HG03520 (cell line): ENCODE data around the gene OTX2.

Experiments
- ATAC-seq: cut with Tn5 transposase; IDR thresholded peaks from one replicate; pipeline ENCODE4 v1.9.1; 2021; ENCODE audit warnings: mild to moderate bottlenecking, moderate library complexity; ENCODE audit not compliant: unreplicated experiment

OTX2 gene

DNA sequence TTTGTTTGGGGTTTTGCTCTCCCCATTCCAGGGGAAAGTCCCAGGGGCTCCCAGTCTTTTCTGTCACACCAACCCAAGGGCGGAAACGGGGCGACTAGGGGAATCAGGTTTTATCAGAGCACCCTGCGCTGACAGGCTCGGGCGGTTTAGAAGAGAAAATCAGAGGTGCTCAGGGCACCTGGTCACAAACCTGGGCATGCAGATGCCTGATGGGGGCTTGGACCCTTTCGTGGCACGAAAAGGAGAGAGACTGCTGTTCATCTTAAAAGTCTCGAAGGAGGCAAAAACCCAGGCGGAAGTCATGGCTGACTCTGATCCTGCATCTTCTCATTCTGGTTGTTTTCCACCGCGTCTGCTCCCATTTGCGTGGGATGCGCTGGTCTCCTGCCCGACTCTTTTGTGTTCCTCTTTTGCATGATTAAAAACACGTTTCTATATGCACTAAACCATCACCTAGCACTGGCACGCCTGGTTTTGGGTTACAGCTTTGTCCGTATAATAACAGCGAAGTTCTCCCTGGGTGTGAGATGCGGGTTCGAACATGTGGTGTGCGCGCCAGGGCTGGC, 13.2 kb downstream of the OTX2 start:
- ATAC-seq: no peak

DNA sequence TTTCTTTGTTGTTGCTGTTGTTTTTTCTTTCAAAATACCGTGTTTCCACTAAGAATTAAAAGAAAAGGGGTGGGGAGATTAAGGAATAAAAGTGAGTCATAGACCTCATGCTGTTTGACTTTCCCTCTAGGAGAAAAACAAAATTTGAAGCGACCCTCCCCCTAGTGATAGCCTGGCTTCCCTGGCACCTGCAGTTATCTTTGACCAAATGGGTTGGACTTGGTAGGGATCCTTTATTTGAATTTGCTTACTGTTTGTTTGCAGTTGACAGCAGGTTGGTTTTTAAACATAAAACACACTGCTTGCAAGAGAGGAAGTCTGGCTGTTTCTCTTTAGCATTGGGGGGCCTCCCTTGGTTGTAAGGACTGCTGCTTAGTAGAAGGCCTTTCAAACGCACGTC, 14.0 kb downstream of the OTX2 start:
- ATAC-seq: no peak

DNA sequence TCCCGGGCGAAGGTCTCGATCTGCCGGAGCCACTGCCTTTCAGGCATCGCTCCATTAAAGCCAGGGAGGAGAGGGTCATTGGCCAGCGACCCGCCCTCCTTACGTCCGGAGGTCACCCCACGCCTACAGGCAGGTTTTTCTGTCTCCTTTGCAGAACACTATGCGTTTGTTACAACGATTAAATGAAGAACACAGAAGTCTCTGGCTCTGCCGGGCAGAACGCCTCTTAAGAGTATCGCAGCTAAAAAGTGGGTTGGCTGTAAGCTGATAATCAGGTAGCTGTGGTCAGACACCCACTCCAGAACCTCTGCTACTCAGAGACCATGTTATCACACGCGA, 15.0 kb downstream of the OTX2 start:
- no peak for ATAC-seq

GRCh38 chr14:56794557-56795283, 15.6 kb downstream of the OTX2 start:
- ATAC-seq: no peak

- ATAC-seq: no peak
These were observed 16.2 kb downstream of the OTX2 start for GRCh38 chr14:56794088-56794556.

DNA sequence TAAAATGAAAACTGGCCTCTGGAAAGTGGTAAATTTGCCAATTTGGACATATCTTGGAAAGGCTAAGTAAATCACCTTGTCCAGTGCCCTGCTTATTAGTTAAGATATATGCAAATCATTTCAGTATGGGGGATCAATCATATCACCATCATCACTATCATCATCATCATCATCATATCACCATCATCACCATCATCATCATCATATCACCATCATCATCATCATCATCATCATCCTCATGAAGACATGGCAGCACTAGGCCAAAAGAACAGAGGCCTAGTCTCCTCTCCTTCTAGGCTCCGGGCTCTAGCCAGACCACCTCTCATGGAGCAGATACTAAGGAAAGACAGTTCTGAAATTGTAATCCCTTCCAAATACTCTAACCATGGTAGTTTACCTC, 20.3 kb downstream of the OTX2 start:
- no peak for ATAC-seq

- no peak for ATAC-seq
These were observed 22.7 kb downstream of the OTX2 start for GRCh38 chr14:56787530-56787929.

- no peak for ATAC-seq
These were observed 27.6 kb downstream of the OTX2 start for GRCh38 chr14:56782711-56783110.

GRCh38 chr14:56774503-56774902, 35.8 kb downstream of the OTX2 start:
- no peak for ATAC-seq

DNA sequence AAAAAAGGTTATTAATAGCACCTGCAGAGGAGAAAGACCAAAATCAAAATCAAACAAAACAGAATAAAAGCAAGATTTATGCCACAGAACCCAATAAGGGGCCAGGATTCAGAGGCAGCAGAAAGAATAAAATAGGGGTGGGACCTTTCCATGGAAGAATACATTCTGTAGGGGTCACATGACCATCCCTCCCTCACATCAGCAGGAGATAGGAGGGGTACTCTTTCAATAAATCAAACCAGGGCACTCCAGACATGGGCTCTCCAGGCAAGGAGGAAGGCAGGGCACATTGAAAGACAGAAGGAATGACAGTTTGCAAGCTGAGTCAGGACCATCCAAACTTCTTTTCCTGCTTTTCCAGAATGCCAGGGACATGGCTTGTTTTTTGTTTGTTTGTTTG, 39.8 kb downstream of the OTX2 start:
- ATAC-seq: no peak

DNA sequence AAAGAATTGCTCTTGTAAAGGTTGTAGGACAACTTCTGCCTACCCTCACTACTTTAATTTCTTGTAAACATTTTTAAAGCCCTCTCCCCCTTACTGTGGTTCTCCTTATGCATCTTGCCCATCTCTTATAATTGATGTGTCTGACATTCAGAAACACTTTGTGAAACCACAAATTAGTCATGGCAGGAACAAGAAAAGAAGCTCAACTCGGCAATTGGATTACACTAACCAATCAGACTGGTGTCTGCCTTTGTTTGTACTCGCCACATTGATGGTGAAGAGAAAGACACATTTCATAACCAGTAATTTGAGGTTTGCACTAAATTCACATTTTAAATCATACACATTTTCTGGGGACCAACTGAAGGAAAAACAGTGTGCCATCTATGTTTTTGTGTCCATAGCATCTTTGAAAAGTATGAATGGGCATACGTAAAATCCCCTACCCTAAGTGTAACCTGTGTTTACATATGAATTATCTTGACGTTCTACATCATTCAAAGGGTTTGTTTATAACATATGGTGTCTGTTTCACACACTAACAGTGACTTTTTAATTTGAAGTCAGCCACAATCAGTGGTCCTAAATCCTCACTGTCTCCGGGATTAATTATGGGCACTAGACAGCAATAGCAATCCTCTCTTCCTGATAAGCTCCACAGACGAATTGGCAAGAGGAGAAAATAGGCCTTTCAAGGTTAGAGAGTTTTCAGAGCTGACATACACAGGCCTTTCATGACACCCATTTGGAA, 49.9 kb downstream of the OTX2 start:
- no peak for ATAC-seq

GRCh38 chr14:56759633-56760032, 50.6 kb downstream of the OTX2 start:
- ATAC-seq: no peak

- no peak for ATAC-seq
These were observed 51.2 kb downstream of the OTX2 start for GRCh38 chr14:56759094-56759493.

DNA sequence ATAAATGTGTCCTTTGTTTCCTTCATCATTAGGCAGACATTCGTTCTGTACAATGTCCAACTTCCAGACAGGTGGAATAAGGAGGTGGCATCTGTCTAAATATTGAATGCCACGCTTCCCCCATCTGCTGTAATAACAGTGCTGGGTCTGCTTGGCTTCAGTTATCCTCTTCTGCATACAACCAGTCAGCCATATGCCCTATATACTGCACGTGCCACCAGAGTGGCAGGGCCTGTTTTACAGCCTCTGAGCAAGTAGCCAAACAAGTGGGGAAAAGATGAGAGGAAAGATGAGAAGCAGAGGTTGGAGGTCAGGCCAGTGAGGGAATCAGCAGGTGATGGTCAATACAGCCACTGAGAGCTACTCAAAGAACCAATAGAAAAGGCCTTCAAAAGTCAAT, 55.4 kb downstream of the OTX2 start:
- ATAC-seq: no peak

DNA sequence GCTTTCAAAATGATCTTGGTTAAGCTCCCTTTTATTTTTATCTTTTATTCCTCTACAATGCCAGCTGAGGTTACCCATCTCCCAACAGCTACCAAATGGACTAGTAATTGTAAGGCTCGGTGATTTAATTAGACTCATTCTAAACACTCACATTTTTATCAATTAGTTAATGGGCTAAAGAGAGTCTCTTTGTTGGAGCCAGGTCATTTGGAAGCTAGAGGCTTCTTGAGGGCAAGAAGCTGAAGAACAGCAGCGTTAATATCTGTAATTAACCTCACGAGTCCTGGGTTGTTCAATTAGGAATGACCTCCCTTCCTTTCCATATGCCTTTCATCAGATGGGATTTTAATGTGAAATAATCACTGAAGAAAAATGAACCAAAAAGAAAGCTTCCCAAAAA, 56.9 kb downstream of the OTX2 start:
- no peak for ATAC-seq

- no peak for ATAC-seq
These were observed 57.9 kb downstream of the OTX2 start for GRCh38 chr14:56752428-56752827.

DNA sequence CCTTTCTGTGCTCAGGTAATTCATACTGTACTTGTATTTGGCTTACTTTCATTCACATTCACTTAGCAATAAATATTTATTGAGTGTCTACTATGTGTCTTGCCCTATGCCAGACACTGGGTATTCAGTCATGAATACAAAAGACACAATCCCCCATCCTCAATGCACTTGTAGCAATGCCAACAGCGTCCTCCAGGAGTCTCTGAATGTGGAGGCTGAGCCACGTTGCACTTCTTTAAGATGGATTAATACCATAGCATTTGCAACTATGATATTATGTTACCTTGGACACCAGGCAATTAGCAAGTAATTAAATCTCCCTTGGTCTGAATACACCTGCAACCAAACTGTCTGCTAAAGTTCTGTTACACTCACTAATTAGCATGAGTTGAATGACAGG, 58.8 kb downstream of the OTX2 start:
- no peak for ATAC-seq
